Tibial artery (tissue), 4 donors: ENCODE measurements around the gene RD3L.

Experiments used
- DNase-seq, 2 donors: peaks; one replicate each; pipeline ENCODE4 v3.0.0-alpha.2; 2019
- H3K27ac ChIP-seq, 2 donors: fragments of 200-600 bp; sonication (generic) in 1 of 2; 1 replicate in 1 of 2; 2 replicates in 1 of 2; pipeline ENCODE4 v1.5.1; 2018 to 2019; ENCODE audit warnings: mild to moderate bottlenecking in 1 of 2
- H3K27me3 ChIP-seq, 2 donors: fragments of 200-600 bp; sonication (generic) in 1 of 2; one replicate each; pipeline versions ENCODE4 v1.5.1 to v1.6.0; 2016 to 2019
- H3K36me3 ChIP-seq, 3 donors: fragments of 200-600 bp; sonication (generic) in 2 of 3; one replicate each; pipeline ENCODE4 v1.5.1; 2016 to 2019; ENCODE audit warnings: mild to moderate bottlenecking in 2 of 3
- H3K4me1 ChIP-seq, 4 donors: fragments of 200-600 bp; sonication (generic) in 2 of 4; 1 replicate in 3 of 4; 2 replicates in 1 of 4; pipeline ENCODE4 v1.5.1; 2016 to 2019
- H3K4me3 ChIP-seq, 2 donors: fragments of 200-600 bp; sonication (generic) in 1 of 2; 1 replicate in 1 of 2; 2 replicates in 1 of 2; pipeline ENCODE4 v1.5.1; 2018 to 2019; ENCODE audit warnings: mild to moderate bottlenecking in 2 of 2
- H3K9me3 ChIP-seq, 3 donors: fragments of 200-600 bp; sonication (generic) in 1 of 3; one replicate each; pipeline ENCODE4 v1.5.1; 2016 to 2019
- CTCF ChIP-seq, 2 experiments: fragments of 200-600 bp in 1 of 2; fragments of 450-650 bp in 1 of 2; IDR thresholded peaks; one replicate each; pipeline ENCODE4 v1.5.1; 2017 to 2019; ENCODE audit warnings: antibody characterized with exemption in 2 of 2, mild to moderate bottlenecking in 1 of 2, moderate library complexity in 1 of 2
- intact Hi-C: fragments of 100-400 bp; cut with DNase I; formaldehyde crosslinking; loops from one replicate; pipeline ENCODE4 v1.15.0; 2023; ENCODE audit warnings: low total_unique reads

The RD3L gene

GRCh38 chr14:103974575-103974974 lies 32.2 kb upstream of the RD3L start:
- Histone ChIP-seq H3K4me3 (no peak overlapping the region), H3K36me3 (no peaks in the 10 kb centered on the region), H3K27ac (no peak overlapping the region), H3K27me3 (peaks cover 0 to 10% of the 10 kb centered on the region in 2 donors), H3K9me3 (no peaks in the 10 kb centered on the region), H3K4me1 (no peaks in the 10 kb centered on the region)
- no peak for TF ChIP-seq CTCF (IDR thresholded peaks at IDR 0.05)
- intact Hi-C loops: no loop called here
- DNase-seq: no peak

- no peak overlapping the region for H3K4me3 ChIP-seq
- no peak for TF ChIP-seq CTCF (IDR thresholded peaks at IDR 0.05)
- DNase-seq: no peak
- H3K27ac ChIP-seq: no peak overlapping the region
- no peaks in the 10 kb centered on the region for H3K9me3 ChIP-seq
- intact Hi-C loops: no loop called here
- H3K27me3 ChIP-seq: peaks cover 0 to 8% of the 10 kb centered on the region in 2 donors
- no peaks in the 10 kb centered on the region for H3K36me3 ChIP-seq
- no peaks in the 10 kb centered on the region for H3K4me1 ChIP-seq
These were observed 31.0 kb upstream of the RD3L start for GRCh38 chr14:103973354-103973753.

GRCh38 chr14:103969961-103970360 lies 27.6 kb upstream of the RD3L start:
- Histone ChIP-seq H3K27ac (no peak overlapping the region), H3K9me3 (no peaks in the 10 kb centered on the region), H3K36me3 (no peaks in the 10 kb centered on the region), H3K4me3 (no peak overlapping the region), H3K27me3 (peaks cover 0 to 11% of the 10 kb centered on the region in 2 donors), H3K4me1 (no peaks in the 10 kb centered on the region)
- DNase-seq: no peak
- intact Hi-C loops: no loop called here
- TF ChIP-seq CTCF (IDR thresholded peaks at IDR 0.05): no peak

- Histone ChIP-seq H3K27ac (no peak overlapping the region), H3K4me3 (no peak overlapping the region), H3K4me1 (no peaks in the 10 kb centered on the region), H3K9me3 (no peaks in the 10 kb centered on the region), H3K36me3 (no peaks in the 10 kb centered on the region), H3K27me3 (peaks cover 0 to 14% of the 10 kb centered on the region in 2 donors)
- intact Hi-C loops: no loop called here
- no peak for DNase-seq
- no peak for TF ChIP-seq CTCF (IDR thresholded peaks at IDR 0.05)
These were observed 24.3 kb upstream of the RD3L start for GRCh38 chr14:103966631-103967030.

- no peaks in the 10 kb centered on the region for H3K36me3 ChIP-seq
- no peak for TF ChIP-seq CTCF (IDR thresholded peaks at IDR 0.05)
- intact Hi-C loops: no loop called here
- no peaks in the 10 kb centered on the region for H3K4me1 ChIP-seq
- no peak for DNase-seq
- no peak overlapping the region for H3K27ac ChIP-seq
- H3K9me3 ChIP-seq: no peaks in the 10 kb centered on the region
- H3K27me3 ChIP-seq: peaks cover 0 to 6% of the 10 kb centered on the region in 2 donors
- H3K4me3 ChIP-seq: no peak overlapping the region
These were observed 19.7 kb upstream of the RD3L start for GRCh38 chr14:103961928-103962578.
